MM.1S (cell line): ENCODE results near the gene DDIT3.

Experiments
- EZH2phosphoT487 ChIP-seq: fragments of 300-600 bp; sonication (generic); IDR thresholded peaks from 2 replicates; pipeline ENCODE4 v1.6.1; 2018; ENCODE audit warnings: antibody characterized with exemption, low read length
- TF ChIP-seq, protein P1 (sequence below): fragments of 300-600 bp; sonication (generic); IDR thresholded peaks from 2 replicates; pipeline ENCODE4 v1.5.1; 2016; ENCODE audit warnings: antibody characterized with exemption, low read length, mixed read lengths

DNA sequence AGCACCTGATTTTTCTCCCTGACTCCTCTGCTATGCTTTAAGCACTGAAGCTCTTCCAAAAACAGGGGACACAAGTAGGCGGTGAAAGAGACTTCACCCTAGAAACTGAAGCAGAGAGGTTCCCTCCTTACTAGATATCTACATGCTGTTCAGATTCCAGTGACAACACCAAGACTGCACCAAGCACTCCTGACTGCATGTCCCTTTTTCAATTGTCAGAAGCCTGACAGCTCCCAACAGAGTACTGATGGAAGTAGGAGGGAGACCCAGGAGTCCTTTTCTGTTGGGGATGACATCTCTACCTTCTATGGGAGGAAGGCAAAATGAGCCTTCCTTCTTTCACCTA is 16.3 kb upstream of the DDIT3 start:
- TF ChIP-seq, protein P1, sequence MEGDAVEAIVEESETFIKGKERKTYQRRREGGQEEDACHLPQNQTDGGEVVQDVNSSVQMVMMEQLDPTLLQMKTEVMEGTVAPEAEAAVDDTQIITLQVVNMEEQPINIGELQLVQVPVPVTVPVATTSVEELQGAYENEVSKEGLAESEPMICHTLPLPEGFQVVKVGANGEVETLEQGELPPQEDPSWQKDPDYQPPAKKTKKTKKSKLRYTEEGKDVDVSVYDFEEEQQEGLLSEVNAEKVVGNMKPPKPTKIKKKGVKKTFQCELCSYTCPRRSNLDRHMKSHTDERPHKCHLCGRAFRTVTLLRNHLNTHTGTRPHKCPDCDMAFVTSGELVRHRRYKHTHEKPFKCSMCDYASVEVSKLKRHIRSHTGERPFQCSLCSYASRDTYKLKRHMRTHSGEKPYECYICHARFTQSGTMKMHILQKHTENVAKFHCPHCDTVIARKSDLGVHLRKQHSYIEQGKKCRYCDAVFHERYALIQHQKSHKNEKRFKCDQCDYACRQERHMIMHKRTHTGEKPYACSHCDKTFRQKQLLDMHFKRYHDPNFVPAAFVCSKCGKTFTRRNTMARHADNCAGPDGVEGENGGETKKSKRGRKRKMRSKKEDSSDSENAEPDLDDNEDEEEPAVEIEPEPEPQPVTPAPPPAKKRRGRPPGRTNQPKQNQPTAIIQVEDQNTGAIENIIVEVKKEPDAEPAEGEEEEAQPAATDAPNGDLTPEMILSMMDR = no peak
- TF ChIP-seq EZH2phosphoT487 = no peak
